HG03139 (cell line): Measurements from ENCODE around the gene PRPSAP1.

Source experiments
- ATAC-seq: cut with Tn5 transposase; IDR thresholded peaks from one replicate; pipeline ENCODE4 v1.9.1; 2021; ENCODE audit not compliant: unreplicated experiment

The PRPSAP1 gene

DNA sequence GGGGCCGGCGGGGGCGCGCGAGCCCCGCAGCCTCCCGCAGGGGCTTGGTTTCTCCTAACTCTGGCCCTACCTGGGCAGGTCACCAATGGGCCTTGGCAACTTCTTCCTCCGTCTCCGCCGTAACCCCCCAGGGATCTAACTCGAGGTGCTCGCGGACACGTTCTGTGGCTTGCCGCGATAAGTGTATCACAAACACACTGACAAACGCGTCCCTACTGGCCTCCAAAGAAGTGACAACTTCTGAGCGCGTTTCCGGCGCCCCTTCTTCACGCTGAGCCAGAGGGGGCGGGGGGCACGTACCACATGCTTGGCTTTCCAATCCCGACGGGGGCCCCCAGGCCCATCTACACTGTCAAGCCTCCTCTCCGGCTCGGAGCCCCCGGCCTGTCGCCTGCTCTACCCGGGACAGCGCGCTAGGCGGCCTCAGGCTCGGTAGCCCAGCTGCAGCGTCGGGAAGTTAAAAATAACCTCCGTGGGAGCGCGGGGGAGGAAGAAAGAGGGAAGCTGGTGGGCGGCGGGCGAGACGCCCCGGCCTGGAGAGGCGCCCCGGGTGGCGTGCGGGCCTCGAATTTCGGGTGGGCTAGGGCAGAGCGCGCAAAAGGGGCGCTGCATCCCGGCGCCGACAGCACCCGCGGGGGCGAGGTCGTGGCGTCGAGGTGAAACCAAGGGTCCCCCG lies 30.0 kb upstream of the PRPSAP1 start:
- ATAC-seq: no peak

DNA sequence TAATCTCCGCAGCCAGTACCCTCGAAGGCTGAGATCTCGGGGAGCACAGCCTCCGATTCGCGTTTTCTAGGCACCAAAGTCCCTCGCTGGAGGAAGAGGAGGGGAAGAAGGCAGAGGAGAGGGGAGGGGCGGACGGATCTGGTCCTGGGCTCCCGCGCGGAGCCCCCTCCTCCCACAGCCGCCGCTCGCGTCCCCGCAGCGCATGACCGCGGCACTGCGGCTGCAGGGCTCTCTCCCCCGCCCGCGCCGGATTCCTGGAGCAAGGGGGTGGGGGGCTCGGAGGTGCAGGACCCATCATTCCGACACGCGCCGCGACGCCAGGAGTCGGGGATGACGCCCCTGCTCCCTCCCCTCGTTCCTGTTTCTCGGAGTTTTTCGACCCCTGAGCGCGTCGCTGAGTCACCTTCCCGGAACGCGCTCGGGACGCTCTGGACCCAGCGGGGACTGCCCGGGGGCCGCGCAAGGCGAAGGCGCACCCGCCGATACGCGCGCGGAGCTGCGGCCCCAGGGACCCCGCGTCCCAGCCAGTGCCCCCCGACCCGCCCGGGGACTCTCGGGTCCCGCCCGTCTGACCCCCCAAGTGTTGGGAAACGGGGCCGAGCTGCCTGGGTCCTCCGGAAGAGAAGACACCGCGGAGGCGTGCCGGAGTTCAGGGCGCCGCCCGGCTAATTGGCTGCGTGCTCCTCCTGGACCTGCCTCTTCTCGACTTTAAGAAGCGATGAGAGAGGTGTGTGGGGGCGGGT lies 29.3 kb upstream of the PRPSAP1 start:
- no peak for ATAC-seq

DNA sequence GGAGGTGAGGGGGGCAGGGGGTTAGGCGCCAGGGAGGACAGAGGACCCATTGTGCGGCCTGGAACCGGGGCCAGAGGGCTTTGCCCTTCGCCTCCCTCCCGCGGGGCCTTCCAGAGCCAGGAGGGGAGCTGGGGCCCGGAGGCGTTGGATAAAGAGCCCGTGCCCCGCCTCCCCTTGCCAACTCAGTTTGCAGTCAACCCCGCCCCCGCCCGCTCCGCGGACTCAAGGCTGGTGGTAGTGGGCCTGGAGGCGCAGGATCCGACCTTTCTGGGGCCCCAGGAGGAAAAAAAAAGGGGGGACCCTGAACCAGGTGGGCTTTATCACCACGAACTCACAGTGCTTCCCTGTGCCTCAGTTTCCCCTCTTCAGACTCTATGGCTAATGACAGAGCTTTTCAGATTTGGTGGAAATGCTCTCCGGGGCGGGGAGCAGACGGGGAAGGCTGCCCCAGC lies 28.7 kb upstream of the PRPSAP1 start:
- ATAC-seq: no peak

DNA sequence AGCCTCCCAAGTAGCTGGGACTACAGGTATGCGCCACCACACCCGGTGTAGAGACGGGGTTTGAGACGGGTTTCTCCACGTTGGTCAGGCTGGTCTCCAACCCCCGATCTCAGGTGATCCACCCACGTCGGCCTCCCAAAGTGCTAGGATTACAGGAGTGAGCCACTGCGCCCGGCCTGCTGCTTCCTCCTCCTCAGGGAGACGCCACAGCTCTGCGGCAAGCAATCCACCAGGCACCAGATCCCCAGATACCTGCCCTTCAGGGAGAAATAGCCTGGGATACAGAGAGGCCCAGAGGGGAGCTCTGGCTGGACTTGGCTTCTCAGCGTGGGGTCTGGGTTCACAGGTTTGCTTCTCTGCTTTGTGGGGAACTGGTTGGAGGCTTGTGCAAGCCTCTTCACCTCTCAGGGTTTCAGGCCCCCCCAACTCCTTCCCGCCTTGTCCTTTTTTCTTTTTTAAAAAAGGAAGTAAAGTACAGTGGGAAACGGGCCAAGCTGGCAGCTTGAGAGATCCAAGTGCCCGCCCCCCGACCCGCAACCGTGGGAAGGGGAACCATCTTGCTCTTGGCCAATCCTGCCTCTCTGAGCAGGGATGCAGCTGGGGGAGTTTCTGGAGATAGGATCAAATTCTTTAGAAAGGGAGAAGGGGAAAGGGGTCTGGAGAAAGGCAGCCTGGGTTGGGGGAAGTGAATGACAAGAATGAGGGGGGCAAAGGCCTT lies 28.1 kb upstream of the PRPSAP1 start:
- ATAC-seq: no peak

DNA sequence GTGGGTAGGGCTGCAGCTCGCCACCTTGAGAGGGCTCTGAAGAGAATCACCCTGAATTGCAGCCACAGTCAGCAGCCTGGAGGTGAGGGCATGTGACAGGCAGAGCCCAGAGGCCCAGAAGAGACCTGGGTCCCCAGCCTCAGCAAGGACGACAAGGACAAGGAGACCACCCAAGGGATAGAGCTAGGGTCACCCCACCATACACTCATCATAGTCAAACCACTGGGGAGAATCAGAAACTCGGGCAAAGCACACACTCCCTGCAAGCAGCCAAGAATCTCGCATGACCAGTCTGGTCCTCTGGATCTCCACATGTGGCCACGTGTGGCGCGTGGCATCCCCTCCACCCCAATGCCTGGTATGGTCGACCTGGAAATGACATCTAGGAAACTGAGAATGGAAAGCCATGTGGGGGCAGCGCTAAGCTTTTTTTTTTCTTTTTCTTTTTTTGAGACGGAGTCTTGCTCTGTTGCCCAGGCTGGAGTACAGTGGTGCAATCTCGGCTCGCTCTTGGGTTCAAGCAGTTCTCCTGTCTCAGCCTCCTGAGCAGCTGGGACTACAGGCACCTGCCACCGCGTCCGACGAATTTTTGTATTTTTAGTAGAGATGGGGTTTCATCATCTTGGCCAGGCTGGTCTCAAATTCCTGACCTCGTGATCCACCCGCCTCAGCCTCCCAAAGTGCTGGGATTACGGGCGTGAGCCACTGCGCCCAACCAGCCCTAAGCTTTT lies 26.1 kb upstream of the PRPSAP1 start:
- no peak for ATAC-seq

DNA sequence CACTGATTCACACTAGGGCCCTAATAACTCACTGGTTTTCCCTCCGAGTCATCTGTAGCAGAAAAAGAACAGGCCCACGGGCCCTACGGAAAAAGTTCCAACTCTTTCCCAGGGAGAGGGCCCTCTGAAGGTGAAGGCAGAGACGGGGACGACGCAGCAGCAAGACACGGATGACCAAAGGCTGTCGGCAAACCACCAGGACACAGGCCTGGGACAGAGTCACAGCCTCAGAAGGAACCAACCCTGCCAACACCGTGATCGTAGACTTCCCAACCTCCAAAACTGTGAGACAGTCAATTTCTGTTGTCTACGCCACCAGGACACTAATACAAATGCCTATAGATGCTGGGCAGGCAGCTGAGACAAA lies 25.5 kb upstream of the PRPSAP1 start:
- no peak for ATAC-seq

DNA sequence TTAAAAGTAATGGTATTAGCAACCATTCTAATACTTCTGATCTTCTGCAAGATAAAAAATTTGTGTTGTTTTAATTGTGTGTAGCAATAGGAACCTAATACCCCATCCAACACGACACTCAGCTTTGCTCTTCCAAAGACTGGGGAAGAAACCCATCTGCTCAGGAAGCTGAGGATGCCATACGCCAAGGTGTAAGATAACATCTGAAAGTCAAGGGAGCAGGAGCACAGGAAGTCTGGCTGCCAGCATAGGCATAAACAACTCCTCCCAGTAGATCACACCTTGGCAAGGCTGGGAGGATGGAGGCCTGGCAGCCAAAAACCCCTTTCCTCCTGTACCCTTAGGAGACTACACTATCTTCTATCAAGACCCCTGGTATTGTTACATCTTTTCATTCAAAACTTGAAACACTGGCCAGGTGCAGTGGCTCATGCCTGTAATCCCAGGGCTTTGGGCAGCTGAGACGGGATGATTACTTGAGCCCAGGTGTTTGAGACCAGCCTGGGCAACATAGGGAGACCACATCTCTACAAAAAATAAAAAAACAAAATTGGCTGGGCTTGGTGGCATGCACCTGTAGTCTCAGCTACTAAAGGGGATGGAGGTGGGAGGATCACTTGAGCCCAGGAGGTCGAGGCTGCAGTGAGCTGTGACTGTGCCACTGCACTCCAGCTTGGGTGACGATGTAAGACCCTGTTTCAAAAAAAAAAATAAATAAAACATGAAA lies 25.0 kb upstream of the PRPSAP1 start:
- no peak for ATAC-seq

DNA sequence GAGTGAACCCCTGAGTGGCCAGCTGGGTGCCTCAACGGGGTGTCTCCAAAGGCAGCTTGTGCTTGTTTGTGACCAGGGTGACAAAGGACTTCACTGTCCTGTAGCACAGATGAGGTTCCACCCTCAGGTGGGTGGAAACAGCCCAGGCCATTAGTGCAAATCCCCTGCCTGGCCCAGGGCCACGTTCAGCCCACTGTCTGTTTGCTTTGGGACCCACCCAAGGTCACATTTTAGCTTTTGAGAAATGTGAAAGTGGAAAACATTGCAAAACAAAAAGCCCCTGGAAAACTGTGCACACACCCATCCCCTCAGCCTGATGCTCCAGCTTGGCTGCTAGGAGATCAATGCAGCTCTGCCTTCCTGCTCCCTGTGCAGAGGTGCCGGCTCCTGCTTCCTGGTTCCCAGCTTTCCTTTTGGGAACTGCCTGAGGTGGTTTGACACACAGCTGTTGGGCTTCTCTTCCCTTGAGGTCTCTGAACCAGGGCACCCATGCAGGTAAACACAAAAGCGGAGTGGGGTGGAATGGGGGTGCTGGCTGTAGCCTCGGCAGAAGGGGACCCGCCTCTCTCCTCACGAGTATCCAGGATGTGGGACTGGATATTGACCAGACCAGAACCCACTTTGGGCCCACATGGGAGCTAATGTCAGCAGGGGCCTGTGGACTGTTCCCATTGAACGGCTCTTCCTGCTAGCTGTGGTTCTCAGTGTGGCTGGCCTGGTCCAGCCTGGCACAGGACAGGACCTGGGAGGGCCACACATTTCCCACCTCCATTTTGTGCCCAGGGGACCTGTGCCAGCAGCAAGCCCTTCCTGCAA lies 22.8 kb upstream of the PRPSAP1 start:
- ATAC-seq: no peak

DNA sequence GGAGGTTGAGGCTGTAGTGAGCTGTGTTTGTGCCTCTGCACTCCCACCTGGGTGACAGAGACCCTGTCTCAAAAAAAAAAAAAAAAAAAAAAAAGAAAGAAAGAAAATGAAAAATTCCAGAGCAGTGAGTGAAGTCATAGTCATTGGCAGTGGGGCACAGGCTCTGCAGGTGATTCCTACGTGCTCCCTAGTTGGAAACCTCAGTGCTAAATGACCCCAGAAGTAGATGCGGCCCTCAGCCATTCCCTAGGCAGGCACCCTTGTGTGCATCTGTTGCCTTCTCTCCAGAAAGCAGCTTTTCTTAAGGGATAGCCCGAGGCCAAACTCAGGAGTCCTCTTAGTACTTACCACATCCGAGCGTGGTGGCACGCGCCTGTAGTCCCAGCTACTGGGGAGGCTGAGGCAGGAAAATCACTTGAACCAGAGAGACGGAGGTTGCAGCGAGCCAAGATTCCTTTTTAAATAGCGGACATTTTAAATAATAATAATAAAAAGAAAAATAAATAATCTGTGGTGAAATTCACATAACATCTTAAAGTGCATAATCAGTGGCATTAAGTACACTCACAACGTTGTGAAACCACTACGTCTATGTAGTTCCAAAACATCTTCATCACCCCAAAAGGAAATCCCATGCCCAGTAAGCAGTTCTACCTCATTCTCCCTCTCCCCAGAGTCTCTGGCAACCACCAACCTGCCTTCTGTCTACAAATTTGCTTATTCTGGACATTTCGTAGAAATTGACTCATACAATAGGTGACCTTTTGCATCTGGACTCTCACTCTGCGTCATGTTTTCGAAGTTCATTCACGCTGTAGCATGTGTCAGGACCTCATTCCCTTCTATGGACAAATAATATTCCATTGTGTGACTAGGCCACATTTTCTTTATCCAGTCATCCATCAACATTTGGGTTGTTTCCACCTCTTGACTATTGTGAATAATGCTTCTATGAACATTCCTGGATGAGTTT lies 18.2 kb upstream of the PRPSAP1 start:
- no peak for ATAC-seq

DNA sequence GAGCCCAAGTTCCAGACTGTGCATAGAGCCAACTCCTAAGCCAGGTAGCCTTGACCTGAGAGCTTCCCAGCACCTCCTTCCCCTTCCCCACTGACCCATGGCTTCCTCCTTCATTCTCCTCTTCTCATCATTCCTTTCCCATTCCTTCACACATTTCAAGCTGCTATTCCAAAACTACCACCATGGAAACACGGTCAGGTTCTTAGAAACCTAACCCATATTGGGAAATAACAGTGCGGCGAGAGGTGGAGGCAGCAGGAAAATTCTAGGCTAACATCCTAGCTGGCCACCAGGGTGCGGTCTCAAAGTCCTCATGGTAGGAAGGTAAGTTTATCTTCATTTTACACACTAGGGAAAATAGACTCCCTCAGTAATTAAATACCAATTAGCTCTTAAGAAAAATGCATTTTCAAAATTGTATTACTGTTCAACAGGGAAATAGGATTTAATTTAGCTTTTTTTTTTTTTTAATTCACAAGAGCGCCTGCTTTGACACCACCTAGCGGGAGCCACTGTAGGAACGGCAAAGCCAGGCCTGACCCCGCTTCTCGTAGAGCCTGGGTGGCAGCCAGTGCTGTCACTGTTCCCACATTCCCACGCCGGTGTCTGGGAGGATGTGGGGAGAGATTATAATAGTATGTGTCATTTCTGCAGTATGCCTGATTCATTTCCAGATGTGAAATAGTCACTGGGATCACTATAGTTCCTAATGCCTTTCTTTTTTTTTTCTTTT lies 16.7 kb upstream of the PRPSAP1 start:
- ATAC-seq: no peak

DNA sequence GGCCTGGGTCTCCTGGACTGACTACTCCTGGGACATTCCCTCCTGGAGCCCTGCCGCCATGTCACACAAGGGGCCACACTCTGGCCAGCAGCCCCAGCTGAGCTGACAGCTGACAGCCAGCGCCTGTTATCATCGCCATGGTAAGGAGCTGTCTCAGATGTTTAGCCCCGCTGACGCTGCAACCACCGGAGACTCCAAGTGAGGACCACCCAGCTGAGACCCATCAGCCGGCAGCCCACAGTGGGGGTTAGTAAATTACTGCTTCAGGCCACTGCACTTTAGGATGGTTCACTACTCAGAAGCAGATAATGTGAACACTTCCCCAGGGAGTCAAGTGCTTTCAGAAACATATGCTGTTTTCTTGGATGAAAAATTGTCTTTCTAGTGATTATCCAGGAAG lies 16.1 kb upstream of the PRPSAP1 start:
- ATAC-seq: no peak

DNA sequence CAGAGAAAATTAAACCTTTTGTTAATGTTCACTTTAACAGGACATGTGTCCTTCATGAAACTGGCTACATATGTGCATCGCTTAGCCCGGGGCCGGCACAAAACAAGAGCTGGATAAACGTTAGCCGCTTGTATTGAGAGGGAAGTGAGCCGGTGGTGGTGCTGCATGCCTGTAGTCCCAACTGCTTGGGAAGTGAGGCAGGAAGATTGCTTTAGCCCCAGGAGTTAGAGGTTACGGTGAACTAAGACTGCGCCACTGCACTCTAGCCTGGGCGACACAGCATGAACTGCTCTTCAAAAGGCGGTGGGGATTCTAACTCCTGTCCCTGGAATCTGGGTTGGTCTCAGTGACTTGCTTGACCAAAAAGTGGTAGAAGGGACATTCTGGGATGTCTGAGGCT lies 15.7 kb upstream of the PRPSAP1 start:
- ATAC-seq: no peak

DNA sequence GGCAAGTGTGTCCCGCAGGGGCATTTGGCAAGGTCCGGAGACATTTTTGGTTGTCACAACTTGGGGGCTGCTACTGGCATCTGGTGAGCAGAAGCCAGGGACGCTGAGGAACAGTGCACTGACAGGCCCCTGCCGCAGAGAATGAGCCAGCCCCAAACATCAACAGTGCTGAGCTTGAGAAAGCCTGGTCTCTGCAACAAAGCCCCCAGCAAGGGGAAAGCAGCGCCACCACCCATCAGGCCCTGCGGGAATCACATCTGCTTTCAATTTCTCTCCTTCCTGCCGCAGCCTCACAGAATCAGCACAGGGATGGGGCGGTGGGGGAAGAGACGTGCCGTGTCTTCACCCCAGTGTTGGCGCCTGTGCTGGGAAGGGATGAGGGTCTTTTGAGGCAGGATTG lies 14.8 kb upstream of the PRPSAP1 start:
- ATAC-seq: no peak

DNA sequence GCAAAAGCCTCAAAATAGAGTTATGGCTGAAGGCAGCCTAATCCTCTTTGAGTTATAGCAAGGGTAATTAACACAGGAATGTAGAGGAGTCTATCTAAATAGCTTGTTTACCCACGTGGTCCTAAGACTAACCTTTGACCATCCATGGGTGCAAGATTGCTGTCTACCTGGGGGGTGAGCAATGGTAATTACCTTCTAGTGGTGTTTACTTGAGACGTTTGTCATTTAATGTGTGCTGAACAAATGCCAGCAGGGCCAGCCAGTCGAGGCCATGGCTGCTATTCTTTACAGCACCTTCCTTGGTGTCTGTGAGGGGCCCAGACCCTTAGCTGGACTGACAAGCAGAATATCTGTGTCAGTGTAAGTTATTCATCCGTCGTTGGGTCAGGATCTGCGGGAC lies 13.9 kb upstream of the PRPSAP1 start:
- ATAC-seq: no peak

DNA sequence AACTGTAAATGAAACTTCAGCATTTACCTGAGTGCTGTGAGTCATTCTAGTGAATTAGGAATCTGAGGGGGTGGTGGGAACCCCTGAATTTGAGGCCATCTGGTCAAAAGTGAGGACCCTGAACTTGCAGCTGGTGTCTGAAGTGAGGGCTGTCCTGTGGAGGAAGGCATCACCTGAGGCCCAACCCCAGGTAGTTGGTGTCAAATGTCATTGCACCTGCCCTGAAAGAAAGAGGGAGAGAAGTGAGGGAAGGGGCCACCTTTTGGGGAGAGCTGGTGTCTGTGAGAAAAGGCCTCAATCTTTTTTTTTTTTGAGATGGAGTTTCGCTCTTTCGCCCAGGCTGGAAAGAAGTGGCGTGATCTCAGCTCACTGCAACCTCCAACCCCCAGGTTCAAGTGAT lies 12.5 kb upstream of the PRPSAP1 start:
- no peak for ATAC-seq

DNA sequence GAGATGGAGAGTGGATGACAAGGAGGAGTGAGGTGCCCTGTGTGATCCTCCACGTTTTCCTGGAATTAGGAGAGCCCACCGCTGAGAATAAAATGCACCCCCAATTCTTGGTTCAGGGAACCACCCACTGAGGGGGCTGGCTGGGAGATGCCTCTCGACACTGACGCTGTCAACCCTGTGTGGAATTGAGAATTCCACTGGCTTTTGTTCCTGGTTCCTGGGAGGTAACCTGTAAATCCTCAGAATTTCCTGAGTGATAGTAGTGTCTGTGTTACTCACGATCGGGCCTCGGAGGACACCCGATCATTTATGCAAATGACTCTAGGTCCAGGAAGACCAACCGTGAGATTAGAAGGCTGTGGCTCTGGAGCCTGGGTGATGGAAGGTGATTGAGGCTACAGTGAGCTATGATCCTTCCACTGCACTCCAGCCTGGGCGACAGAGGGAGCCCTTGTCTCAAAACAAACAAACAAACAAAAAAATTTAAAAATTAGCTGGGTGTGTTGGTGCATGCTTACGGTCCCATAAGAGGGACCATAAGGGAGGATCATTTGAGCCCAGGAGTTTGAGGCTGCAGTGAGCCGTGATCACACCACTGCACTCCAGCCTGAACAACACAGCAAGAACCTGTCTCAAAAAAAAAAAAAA lies 11.7 kb upstream of the PRPSAP1 start:
- no peak for ATAC-seq

DNA sequence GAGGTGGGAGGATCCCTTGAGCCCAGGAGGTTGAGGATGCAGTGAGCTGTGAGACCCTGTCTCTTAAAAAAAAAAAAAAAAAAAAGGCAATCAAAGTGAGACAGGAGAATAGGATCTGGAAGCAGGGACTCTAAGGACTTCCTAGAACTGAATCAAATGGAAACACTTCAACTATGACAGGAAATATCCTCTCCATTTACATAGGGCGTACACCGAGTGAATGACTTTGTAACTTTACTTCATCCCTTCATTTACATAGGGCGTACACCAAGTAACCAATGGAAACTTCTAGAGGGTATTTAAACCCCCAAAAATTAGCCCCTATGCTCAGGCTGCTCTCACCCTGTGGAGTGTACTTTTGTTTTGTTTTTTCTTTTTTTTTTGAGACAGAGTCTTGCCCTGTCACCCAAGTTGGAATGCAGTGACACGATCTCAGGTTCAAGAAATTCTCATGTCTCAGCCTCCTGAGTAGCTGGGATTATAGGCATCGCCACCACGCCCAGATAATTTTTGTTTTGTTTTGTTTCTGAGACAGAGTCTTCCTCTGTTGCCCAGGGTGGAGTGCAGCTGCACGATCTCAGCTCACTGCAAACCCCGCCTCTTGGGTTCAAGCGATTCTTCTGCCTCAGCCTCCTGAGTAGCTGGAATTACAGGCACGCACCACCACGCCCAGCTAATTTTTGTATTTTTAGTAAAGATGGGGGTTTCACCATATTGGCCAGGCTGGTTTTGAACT lies 9.6 kb upstream of the PRPSAP1 start:
- ATAC-seq: no peak
